ENCODE measurements around the gene SDCCAG8.
"Not testable (repeated sequence)": the region's sequence is repeated elsewhere in the genome, so short reads cannot be mapped to it uniquely, and the experiment has no call there.

SDCCAG8 gene

DNA sequence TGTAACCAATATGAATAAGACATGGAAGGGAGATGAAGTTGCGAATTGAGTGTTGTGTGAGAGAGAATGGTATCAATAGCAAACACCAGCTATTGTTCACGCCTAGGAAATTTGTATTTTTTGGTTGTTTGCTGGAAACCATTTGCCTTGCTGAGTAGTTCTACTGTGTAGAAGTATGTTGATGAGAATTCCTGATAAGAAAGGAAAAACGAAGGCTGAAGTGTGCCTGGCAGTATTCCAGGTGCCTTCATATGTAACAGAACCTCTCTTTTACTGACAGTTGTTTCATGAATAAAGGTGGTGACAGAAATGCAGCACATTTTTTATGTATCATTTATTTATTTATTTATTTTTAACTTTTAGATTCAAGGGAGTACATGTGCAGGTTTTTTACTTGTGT is 79.5 kb downstream of the SDCCAG8 start:
- no peak for DNase-seq (ENCODE audit: low read depth)

DNA sequence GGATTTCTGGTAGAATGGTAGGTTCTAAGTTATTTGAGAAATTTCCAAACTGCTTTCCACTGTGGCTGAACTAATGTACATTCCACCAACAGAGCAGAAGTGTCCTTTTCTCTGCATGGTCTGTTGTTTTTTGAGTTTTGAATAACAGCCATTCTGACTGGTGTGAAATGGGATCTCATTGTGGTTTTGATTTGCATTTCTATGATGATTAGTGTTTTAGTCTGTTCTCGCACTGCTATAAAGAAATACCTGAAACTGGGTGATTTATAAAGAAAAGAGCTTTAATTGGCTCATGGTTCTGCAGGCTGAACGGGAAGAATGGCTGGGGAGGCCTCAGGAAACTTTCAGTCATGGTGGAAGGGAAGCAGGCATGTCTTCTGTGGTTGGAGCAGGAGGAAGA is 80.3 kb downstream of the SDCCAG8 start:
- DNase-seq (ENCODE audit: low read depth) = no peak

DNA sequence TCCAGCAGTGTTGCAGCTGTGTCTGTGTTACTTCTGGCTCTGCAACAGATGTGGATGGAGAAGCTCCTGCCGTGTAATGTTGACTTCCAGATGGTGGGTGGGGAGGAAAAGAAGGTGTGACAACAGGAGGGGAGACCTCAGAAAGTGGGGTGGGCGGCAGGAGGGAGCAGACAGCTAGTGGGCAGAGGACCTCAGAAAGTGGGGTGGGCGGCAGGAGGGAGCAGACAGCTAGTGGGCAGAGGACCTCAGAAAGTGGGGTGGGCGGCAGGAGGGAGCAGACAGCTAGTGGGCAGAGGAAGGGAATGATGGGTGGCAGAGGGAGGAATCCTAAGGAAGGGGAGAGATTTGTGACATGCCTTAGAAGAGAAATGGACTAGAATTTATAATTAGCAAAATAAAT is 83.0 kb downstream of the SDCCAG8 start:
- not testable (repeated sequence) for DNase-seq (ENCODE audit: low read depth)

DNA sequence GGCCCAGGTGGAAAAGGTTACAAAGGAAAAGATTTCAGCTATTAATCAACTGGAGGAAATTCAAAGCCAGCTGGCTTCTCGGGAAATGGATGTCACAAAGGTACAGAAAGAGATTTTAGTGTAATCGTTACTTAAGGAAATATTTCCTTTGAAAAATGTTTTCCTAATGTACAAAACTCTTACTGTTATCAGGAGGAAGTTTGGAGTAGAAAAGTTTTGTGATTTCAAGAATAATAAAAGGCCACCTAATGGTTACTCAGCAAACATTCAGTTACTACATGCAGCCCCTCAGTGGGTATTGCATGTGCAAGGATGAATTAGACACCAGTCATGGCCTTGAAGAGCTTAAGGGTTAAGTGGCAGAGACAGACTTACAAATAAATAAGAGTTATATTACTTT is 85.2 kb downstream of the SDCCAG8 start:
- DNase-seq (ENCODE audit: low read depth) = no peak

DNA sequence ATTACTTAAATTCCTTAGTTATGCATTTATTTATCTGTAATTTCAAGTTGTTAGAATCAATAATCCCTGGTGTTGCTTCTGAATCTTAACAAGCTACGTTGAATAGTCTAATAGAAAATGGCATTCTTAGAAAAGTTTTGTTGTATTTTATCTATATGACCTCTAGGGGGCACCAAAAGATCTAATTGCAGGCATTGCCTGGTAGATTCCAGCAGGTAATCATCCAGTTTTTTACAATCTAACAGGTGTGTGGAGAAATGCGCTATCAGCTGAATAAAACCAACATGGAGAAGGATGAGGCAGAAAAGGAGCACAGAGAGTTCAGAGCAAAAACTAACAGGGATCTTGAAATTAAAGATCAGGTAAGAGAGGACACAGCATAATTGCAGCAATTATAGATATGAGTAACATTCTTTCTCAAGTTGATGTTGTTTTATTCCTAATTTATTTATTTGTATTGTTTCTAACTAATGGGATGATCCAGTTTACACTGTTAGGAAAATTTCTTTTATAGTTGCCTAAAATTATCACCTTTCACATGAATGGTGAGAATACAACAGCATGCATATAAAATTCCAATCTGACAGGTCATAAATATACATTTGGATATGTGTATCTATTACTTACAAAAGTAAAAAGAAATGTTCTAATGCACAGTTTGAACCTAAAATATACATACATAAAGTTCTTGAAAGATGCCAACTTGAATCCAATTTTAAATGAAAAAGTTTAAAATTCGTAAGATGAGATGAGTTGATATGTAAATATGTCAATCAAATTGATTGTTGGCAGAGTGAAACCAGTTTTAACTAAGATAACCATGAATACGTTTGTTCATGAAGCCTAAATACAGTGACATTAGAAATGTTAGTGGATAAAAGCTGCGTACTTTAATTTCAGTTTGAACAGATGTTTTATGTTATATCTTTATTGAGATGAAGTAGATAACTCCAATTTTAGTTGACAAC is 88.4 kb downstream of the SDCCAG8 start:
- DNase-seq (ENCODE audit: low read depth) = no peak

DNA sequence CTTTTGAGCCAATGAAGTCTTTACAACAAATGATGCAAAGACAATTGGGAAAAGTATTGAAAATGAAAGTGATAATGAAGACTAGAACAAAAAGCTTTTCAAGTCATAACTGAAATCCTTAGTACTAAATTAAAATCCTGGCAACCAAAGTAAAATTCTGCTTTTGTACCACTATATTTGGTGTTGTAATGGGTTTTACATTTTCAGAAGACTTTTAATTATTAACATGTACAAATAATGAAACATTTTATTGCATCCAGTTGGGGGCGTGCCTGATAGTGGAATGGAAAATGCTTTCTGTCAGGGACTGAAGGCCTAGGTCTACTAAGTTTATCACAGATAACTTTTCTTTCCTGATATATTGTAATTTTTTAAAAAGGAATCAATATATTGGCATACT is 89.4 kb downstream of the SDCCAG8 start:
- no peak for DNase-seq (ENCODE audit: low read depth)

DNA sequence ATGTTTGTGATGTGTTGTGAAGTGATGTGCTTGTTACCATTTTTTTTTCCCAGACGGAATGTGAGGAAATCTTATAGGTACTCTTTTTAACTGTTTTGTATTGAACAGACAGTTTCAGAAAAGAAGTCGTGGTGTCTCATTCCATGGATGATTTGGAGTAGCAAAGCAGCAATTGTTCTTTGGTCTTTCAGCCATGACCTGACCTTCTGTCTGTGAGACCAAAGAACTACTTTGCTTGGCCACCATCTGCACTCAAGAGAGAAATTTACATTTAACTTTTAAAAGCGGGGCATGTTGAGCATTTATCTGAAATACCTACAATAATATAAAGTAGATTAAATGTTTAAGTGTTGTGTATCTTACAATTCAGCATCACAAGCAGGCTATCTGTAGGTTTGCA is 90.2 kb downstream of the SDCCAG8 start:
- no peak for DNase-seq (ENCODE audit: low read depth)

DNA sequence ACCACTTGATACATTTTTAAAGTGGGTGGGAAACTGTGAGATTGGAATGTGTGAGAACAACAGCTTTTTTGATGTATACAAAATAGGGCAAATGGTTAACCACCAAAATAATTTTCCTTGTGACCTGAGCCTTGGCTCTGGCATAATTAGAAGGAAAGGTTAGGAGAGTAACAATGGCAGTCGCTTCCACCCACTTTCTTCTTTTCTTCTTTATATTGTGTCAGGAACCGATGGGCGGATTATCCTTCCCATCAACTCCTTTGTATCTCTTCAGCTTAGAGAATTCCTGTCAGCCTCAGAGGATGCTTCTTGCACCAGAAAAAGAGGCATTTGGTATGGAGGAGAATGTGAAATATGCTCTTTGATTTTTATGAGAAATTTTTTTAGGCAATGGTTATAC is 90.6 kb downstream of the SDCCAG8 start:
- no peak for DNase-seq (ENCODE audit: low read depth)

DNA sequence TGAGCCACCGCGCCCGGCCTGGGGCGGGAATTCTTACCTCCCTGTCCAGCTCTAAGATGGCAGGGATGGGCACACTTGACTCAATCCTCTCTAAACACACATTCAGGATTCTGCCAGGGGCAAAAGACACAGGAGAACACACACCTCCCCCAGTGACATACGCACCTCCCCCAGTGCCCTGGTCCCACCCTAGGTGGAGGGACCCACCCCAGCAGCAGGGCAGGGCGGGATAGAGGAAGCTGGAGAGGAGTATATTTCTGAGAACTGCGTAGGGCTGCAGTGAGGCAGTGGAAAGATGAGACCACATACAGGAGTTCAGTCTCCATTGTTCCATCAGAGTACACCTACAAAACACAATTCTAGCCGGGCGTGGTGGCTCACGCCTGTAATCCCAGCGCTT is 92.5 kb downstream of the SDCCAG8 start:
- DNase-seq (ENCODE audit: low read depth) = no peak

DNA sequence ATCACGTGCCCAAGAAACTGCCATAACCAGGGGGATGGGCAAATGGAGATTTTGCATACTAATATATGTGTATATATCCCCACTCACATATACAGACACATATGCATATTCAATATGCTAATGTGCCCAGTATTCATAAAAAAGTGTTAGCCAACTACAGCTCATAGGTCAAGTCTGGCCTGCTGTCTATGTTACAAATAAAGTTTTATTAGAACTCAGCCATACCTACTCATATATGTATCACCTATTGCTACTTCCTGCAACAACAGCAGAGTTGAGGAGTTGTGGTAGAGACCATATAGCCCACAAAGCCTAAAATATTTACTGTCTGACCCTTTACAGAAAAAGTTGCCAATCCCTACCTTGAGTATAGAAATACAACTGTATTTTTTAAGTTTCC is 93.3 kb downstream of the SDCCAG8 start:
- DNase-seq (ENCODE audit: low read depth) = no peak

DNA sequence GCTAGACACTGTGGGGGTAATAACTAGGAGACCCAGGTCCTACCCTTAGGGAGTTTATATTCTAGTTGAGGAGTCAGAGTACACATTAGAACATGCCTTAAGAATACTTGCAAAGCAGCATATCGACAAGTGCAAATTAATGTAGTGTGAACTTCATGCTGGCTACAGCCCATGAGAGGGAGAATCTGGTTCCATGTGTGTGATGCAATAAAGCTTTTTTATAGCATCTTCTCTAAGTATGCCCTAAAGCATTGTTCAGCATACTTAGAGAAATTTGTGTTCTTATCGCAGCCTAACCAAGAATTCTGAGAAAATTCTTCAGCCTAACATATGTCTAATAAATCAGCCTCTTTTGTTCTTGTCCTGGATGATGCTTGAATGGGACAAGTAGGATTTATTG is 95.5 kb downstream of the SDCCAG8 start:
- no peak for DNase-seq (ENCODE audit: low read depth)

DNA sequence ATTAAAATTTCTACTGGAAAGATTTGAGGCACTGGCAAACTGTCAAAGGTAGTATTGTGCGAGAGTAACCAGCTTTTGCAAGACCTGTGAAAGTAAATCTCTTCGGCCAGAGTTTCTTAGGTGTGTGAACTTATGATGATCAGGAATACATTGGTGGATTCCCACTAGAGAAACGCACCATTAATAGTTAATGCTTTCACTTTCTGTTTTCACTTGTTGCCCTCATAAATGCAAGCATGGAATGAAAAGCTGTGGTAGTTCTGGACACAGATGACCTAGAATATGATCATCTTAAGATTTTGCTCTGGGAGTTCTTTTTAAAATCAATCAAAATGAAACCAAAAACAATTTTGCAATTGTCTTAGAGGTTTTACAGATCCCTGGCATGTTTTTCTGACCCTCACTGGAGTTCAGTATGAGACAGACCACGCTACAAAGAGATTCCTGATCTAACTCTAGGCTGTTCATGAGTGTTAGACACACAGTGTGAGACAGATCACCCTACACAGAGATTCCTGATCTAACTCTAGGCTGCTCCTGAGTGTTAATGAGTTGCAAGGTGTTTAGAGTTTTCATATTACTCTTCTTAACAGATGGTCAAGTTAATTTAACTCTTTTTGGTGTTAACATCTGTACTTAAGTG is 98.8 kb downstream of the SDCCAG8 start:
- DNase-seq (ENCODE audit: low read depth) = no peak

DNA sequence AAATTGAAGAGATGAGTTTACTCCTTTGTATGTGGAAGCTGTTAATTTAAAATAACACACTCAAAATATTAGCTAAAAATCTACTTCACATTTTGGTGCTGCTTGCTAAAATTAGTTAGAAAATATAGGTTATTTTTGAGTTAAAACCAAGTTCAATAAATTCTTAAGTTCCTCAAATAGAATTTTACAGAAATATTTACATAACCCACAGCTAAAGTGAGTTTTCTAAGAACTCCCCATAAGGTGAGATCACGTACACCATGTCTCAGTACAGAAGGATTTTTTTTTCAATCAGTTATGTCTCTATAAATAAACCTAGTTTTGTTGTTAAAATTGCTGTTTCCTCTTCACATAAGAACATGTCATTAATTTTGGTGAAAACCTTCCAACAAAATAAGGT is 108.0 kb downstream of the SDCCAG8 start:
- no peak for DNase-seq (ENCODE audit: low read depth)

DNA sequence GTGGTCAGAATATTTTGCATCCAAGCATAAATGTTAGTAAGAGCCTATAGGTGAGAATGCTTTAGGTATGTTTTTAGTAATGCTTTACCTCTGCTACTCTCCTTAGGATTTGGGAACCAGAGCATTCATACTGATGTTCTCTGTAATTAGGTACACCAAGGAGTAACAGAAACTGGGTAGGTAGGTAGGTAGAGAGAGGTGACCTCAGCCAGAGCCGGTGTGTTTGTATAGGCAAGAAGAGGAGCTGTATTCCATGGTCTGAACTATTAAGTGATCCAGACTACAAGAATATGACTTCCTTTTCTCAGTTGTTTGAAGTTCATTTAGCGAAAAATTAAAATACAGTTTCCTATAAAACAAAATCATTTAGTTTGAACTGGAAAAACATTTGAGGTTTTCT is 108.5 kb downstream of the SDCCAG8 start:
- DNase-seq (ENCODE audit: low read depth) = no peak

DNA sequence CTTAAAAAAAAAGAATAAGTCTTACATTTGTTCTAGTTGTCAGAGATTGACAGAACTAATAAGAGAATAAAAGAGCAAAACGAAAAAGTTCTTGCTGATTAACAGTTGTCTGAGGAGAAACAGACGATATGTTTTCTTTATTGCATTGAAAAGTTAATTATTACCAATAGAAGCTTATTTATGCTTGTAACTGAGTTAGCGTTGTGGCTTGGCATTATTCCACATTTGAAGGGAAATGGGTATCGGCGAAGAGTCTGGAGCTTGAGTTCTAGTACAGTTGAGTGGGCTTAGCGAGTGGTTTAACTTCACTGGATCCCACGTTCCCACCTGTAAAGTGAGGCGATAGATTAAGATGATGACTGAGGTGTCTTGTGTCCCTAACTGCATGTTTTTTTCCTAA is 109.0 kb downstream of the SDCCAG8 start:
- DNase-seq (ENCODE audit: low read depth) = no peak

DNA sequence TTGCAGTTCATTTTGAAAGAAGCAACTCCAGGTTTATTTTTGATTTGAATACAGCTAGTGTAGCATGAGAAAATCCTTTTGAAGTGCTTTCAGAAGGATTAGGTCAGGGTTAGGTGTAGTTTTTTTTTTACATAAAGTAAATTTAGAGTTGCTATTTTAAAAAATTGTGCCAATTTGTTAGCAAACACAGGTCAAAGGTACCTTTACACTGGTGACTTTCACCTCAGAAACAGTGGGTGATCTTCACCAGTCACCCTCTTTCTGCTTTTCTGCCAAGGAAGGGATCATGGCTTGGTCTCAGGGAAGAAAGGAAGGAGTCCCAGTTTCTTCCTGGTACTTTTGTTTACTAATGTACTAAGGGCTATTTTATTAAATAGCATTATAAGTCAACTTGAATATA is 111.5 kb downstream of the SDCCAG8 start:
- no peak for DNase-seq (ENCODE audit: low read depth)

DNA sequence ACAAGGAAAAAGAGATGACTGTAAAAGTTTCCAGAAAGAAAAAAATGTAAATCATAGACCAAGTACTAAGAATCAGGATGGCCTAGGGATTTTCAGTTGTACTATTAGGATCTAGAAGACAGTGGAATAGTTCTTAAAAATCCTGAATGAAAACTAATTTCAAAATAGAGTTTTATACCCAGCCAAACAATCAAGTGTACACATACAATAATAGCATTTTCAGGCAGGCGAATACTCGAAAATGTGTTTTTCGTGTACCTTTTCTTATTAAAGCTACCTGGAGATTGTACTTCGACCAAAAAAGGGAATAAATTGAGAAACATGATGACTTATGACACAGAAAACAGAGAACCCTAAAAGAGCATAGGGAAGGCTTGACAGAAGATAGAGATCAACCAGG is 118.6 kb downstream of the SDCCAG8 start:
- DNase-seq (ENCODE audit: low read depth) = no peak

DNA sequence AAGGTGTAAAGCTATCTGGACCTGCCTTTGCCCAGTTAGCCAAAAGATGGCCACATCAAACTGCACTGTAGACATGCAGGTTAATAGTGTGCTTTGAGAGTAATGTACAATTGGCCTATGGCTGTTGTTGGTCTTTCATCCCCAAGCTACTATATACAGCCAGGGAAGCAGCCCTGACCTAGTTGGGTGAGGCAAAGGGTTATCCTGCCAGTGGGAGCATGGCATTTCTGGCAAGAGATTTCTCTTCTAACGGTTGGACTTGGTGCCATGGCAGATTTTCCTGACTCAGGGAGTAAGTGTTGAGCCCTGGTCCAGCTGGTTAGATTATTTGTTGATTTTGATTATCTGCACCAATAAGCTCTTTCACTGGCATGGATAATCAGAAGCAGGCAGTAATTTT is 119.8 kb downstream of the SDCCAG8 start:
- no peak for DNase-seq (ENCODE audit: low read depth)

DNA sequence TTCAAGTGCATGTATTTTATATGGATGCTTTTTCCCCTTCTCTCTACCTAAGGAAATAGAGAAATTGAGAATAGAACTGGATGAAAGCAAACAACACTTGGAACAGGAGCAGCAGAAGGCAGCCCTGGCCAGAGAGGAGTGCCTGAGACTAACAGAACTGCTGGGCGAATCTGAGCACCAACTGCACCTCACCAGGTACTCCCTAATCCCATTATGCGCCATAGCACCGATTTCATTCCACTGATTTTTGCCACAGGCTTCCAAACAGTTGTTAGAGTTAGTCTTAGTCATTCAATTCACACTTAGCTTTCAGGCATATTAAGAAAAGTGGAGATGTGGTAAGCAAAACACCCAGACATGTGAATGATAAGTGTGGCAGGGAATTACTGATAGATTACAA is 122.8 kb downstream of the SDCCAG8 start:
- no peak for DNase-seq (ENCODE audit: low read depth)

DNA sequence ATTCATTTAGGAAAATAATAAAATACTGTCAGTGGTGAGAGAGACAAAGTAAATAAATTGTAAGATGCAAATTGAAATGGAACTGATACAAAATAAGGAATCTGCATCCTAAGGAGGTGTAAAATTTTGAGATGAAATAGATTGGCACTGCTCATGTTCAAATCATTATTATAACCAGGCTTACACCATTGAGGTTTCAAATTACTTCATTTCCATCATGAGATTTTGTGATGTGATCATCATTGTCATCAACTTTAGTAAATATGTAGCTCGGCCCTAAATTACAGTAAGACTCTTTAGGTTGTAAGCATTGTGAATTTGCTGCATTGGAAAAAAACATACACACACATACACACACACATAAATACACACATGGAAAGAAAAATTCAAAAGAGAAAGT is 123.4 kb downstream of the SDCCAG8 start:
- no peak for DNase-seq (ENCODE audit: low read depth)

DNA sequence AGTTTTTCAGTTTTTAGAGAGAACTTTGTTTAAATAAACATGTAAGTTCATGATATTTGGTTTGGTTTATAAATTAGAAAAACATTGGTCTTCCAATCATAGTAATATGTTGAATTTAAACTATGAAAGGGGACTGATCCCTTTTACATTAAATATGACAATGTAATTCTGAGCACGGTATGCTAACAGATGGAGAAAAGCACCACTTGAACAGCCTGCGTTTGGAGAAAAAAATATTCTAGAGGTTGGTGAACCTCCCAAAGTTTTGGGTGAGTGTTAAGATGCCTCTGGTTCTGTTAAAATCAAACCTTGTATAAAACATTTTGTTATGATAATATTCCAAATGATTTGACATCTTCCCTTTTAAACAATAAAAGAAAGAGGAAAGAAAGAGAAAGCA is 123.9 kb downstream of the SDCCAG8 start:
- no peak for DNase-seq (ENCODE audit: low read depth)

DNA sequence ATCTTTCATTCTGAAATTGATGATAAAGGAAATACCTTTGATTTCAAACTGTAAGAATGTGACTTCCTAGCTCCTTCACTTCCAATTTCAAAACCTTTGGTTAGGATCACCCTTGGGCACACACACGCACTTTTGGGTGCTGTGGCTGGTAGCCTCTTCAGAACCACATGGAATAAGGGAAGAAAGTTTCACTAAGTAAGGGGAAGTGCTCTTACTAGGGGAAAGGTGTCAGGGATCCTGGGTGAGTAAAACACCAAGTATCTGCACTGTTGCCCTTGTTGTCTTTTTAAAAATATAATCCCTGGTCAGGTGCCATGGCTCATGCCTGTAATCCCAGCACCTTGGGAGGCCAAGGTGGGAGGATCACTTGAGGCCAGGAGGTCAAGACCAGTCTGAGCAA is 132.4 kb downstream of the SDCCAG8 start:
- DNase-seq (ENCODE audit: low read depth) = no peak

DNA sequence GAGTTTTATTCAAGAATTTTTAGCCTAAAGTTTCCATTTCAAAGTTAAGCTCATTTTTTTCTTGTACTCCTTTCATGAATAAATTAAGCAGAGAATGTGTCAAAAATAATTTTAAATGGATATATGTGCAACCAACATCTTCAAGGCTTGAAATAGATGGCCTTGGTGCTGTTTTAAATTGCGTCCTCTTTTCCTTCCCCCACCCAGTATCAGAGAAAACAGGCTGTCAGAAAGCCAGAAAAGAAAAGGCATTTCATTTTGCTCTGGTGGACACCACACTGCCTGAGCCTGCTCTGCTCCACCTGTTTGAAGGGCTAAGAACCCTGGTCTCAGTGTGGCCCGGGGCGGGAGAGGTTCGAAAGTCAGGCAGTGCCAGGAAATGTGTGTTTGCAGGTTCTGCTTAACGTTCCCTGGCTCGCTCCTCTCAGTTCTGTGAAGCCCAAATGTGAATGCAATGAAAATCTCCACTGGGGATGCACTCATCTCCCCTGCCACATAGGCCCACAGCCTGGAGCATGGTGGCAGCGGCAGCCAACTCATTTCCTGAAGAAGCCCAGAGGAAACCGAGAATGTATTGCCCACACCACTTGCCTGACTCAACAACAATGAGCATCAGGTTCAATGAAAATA is 134.4 kb downstream of the SDCCAG8 start:
- DNase-seq (ENCODE audit: low read depth) = no peak
